ENCODE results near the gene MICALL2.

DNA sequence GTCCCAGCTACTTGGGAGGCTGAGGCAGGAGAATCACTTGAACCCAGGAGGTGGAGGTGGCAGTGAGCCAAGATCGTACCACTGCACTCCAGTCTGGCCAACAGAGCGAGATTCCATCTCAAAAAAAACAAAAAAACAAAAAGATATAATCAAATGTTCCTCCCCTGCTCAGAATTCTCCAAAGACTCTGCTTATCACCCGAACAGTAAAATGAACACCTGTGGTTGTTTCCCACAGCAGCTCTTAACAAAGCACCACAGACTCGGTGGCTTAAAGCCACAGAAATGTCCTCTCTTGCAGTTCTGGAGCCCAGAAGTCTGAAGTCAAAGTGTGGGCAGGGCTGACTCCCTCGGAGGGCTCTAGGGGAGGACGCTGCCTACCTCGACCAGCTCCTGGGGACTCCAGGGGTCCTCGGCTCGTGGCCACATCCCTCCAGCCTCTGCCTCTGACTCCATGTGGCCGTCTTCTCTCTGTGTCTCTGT, 49.0 kb upstream of the MICALL2 start:
- TF ChIP-seq POLR2A (IDR thresholded peaks at IDR 0.05), result no peak
- TF ChIP-seq, protein P1, sequence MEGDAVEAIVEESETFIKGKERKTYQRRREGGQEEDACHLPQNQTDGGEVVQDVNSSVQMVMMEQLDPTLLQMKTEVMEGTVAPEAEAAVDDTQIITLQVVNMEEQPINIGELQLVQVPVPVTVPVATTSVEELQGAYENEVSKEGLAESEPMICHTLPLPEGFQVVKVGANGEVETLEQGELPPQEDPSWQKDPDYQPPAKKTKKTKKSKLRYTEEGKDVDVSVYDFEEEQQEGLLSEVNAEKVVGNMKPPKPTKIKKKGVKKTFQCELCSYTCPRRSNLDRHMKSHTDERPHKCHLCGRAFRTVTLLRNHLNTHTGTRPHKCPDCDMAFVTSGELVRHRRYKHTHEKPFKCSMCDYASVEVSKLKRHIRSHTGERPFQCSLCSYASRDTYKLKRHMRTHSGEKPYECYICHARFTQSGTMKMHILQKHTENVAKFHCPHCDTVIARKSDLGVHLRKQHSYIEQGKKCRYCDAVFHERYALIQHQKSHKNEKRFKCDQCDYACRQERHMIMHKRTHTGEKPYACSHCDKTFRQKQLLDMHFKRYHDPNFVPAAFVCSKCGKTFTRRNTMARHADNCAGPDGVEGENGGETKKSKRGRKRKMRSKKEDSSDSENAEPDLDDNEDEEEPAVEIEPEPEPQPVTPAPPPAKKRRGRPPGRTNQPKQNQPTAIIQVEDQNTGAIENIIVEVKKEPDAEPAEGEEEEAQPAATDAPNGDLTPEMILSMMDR (IDR thresholded peaks at IDR 0.05), result no peak
- TF ChIP-seq EP300 (IDR thresholded peaks at IDR 0.05), result no peak
- no peak for TF ChIP-seq POLR2AphosphoS5 (IDR thresholded peaks at IDR 0.05)

All from upper lobe of left lung (tissue), 4 donors.